GM19455 (cell line): ENCODE measurements around the gene ACCSL.

ENCODE experiments used
- ATAC-seq: cut with Tn5 transposase; IDR thresholded peaks from one replicate; pipeline ENCODE4 v1.9.1; 2021; ENCODE audit not compliant: unreplicated experiment

Gene ACCSL

GRCh38 chr11:44047931-44048431 is at the start of gene ACCSL:
Gene ACCSL (plus strand): TSS chr11:44047981. CDS start chr11:44048037, 56 bp downstream.
- no peak for ATAC-seq

- ATAC-seq = no peak
Observed at GRCh38 chr11:43998308-43998707, 49.5 kb upstream of the ACCSL start.

- no peak for ATAC-seq
Observed at GRCh38 chr11:44000731-44001130, 47.0 kb upstream of the ACCSL start.

DNA sequence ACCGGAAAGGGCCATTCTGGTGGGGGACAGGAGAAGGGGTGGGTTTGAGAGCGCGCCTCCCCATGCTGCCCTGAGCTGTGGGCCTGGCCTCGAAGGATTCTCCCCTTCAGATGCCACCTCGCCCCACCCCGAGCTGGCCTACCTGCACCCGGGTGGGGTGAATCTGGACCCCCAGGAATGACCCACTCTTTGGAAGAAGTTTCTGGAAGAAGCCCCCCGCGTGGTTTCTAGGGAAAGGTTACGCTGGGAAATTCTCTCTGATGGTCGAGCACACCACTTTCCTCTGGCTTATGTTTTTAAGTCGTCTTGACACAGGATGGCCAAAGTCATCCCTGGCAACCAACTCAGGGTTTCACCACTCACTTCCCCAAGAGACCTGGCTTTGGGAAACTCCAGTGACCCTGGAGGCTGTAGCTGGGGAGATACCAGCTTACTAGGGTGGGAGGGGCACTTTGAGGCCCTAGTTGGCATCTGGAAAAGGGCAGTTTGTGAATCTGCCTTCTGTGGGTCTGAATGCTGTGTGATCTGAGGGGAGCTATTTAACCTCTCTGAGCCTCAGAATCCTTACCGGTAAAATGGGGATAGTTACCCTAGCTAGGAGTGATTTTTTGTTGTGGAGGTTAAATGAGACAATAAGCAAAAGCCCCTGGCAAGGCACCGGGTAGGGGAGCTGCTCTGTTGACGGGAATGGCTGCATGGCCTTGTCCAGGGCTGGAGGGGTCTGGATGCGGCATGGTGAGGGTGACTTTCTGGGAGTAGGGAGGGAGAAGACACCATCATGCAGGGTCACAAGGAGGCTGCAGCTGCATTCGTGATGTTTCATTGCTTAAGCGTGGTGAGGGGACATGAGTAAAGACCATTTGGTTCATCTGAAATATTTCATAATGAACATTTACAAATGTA is 45.3 kb upstream of the ACCSL start:
- no peak for ATAC-seq

DNA sequence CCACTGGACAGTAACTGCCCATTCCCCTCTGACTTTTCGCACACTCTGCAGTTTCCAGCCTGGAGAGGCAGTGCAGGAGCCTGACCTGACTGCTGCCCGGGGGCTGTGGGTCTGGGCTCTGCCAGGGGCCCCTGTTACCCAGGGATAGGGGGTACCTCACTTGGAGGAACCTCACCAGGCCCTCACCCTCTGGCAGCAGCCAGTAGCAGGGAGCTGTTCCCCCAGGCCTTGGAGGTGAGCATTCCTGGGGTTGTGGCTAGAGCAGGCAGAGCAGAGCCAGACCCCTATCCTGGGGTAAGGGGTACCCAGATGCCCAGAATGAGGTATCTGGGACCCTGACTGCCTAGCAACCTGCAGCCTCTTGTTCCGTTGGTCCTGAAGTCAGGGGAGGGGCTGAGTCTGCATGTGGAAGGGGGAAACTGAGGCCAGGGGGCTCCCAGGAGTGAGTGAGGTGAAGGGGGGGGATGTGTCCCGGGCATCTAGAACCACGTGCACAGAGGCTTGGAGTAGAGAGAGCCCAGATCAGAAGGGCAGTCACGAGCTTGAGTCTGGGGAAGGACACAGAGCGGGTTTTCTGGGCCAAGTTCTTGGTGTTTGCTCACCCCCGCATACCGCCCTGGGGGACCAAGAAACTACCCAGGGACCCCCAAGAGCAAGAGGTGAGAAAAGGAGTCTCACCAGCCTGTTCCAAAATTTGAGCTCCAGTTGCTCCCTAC is 43.9 kb upstream of the ACCSL start:
- no peak for ATAC-seq

- ATAC-seq = no peak
Observed at GRCh38 chr11:44004452-44005062, 43.2 kb upstream of the ACCSL start.

DNA sequence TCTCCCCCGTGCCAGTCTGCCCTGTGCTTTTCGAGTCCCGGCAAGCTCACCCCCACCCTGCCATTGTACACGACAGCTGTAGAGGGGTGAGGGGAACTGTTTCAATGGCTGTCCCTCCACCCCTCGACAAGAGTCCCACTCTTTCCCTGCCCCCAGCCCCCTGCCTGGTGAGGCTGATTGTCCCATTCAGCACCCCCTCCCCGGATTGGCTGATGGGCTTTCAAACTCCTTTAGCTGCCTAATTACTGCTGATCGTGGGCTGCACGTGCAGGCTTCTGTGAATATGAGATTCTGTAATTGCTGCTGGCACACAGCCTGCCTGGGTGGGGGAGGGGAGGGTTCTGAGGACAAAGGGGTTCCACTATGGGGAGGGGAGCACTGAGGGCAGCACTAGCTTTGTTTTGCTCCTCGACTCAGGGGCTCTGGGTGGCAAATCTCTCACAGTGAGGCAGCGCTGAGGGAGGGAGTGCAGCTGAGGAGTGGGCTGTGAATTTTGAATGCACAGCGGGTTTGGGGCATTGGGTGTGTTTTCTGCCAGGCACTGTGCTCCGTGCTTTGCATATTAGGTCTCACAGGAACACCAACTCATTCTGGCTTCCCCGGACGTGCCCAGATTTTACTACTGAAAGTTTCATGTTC is 42.6 kb upstream of the ACCSL start:
- ATAC-seq = no peak

- no peak for ATAC-seq
Observed at GRCh38 chr11:44005956-44006355, 41.8 kb upstream of the ACCSL start.

DNA sequence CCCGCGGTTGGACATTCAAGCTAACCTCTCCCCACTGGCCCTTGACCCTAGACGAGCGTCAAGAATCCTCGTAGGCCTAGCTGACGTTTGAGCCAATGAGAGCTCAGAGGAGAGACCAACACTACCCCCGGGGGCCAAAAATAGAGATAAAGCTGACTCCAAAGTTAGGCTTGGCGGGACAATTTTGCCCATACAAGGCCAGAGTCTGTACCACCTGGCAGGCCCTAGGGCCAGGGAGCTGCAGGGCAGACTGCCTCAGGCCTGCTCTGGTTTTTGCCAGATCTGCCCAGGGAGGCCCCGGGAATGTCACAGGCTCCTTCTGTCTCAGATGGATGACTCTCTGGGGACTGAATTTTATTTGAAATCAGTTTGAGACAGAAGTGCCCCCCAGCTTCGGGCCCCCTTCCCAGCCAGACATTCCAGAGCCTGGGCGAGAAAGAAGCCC is 40.8 kb upstream of the ACCSL start:
- no peak for ATAC-seq

GRCh38 chr11:44007481-44008087 is 40.2 kb upstream of the ACCSL start:
- ATAC-seq = no peak

- ATAC-seq = no peak
Observed at GRCh38 chr11:44008088-44008501, 39.7 kb upstream of the ACCSL start.

- no peak for ATAC-seq
Observed at GRCh38 chr11:44008698-44009097, 39.1 kb upstream of the ACCSL start.

- no peak for ATAC-seq
Observed at GRCh38 chr11:44010789-44011251, 37.0 kb upstream of the ACCSL start.

GRCh38 chr11:44011797-44012196 is 36.0 kb upstream of the ACCSL start:
- ATAC-seq = no peak

DNA sequence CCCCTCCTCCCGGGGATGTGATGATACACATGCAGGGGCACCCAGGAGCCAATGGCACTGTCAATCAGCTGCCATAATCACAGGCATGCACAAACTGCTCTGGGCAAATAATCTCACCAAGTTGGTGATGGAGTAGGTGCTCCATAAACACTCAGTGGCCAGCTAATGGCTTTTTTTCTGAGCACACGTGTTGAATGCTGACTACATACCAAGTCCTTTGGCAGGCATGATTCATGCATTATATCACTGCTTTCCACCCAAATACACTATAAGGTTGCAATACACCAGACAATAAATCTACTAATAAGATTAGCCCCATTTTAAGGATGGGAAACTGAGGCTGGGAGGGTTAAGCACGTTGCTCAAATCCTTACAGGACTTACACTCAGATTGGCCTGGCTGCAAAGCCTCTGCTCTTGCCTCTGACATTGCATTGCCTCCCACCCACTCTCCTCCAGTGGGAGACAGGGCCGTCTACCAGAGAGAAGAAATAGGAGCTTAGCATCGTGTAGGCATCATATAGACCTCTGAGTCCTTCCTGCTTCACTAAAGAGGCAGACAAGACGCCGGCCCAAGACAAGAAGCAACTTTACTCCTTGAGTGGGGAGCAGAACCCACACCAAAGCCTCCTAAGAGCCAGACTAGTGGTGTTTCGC is 32.7 kb upstream of the ACCSL start:
- ATAC-seq = no peak

DNA sequence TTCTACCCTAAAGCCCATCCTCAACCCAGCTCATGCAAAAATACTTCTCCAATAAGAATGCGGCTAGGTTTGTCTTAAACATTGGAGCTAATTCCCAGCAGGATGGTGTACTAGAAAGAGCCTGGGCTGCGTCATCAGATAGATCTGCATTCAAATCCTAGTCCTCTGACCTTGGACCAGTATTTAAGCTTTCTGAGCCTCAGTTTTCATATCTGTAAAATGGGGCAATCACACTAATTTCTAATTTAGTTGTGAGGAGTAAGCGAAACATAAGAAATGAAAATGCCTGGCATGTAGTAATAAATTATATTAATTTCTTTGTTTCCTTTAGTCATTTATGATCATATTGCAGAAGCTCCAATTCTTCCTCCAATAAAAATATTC is 32.2 kb upstream of the ACCSL start:
- no peak for ATAC-seq

- ATAC-seq = no peak
Observed at GRCh38 chr11:44016131-44016530, 31.6 kb upstream of the ACCSL start.

- no peak for ATAC-seq
Observed at GRCh38 chr11:44016546-44017442, 31.0 kb upstream of the ACCSL start.
